ENCODE results near the gene HHLA2. TPM values are rescaled to one million over a fixed set of nuclear protein-coding genes. Genes with fewer than 3 reads are reported as not detected.

Gene HHLA2
- total RNA-seq, 1 donor from 2014 or later = not detected

DNA sequence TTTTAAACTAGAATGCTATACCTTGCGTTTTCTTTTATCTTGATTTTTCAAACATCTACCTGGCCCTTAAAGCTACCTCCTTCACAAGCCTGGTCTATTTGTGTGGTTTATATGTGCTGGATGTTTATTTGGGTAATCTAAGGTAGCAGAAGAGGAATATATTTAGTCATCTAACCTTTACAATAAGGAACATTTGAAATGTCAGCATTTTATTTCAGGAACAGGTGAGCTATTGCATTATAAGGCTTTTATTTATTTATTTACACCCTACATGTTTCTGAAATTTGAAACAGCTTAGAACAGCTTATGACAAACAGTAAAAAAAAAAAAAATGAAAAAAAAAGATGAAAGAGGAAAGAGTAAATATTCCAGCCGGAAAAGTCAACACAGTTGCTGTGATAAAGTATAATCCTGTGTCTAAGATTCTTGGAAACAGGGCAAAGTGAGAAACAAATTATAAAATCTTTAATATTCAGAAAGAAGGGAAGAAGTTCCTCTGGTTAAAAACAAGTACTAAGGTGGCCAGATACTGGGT lies 19.5 kb downstream of the HHLA2 start:
- H3K4me1 Mint-ChIP-seq (ENCODE audit: unreplicated experiment) = no peaks in the 10 kb centered on the region
- no peaks in the 10 kb centered on the region for H3K36me3 Mint-ChIP-seq (ENCODE audit: low read depth, unreplicated experiment)
- H3K27me3 Mint-ChIP-seq (ENCODE audit: unreplicated experiment) = no peaks in the 10 kb centered on the region
- no peak for DNase-seq (ENCODE audit: low spot score)
- TF ChIP-seq, protein P1, sequence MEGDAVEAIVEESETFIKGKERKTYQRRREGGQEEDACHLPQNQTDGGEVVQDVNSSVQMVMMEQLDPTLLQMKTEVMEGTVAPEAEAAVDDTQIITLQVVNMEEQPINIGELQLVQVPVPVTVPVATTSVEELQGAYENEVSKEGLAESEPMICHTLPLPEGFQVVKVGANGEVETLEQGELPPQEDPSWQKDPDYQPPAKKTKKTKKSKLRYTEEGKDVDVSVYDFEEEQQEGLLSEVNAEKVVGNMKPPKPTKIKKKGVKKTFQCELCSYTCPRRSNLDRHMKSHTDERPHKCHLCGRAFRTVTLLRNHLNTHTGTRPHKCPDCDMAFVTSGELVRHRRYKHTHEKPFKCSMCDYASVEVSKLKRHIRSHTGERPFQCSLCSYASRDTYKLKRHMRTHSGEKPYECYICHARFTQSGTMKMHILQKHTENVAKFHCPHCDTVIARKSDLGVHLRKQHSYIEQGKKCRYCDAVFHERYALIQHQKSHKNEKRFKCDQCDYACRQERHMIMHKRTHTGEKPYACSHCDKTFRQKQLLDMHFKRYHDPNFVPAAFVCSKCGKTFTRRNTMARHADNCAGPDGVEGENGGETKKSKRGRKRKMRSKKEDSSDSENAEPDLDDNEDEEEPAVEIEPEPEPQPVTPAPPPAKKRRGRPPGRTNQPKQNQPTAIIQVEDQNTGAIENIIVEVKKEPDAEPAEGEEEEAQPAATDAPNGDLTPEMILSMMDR (IDR thresholded peaks at IDR 0.05; ENCODE audit: unreplicated experiment) = no peak
- no peak overlapping the region for H3K4me3 Mint-ChIP-seq (ENCODE audit: unreplicated experiment)
- no peak overlapping the region for H3K27ac Mint-ChIP-seq (ENCODE audit: unreplicated experiment)
- no peaks in the 10 kb centered on the region for H3K9me3 Mint-ChIP-seq (ENCODE audit: unreplicated experiment)

DNA sequence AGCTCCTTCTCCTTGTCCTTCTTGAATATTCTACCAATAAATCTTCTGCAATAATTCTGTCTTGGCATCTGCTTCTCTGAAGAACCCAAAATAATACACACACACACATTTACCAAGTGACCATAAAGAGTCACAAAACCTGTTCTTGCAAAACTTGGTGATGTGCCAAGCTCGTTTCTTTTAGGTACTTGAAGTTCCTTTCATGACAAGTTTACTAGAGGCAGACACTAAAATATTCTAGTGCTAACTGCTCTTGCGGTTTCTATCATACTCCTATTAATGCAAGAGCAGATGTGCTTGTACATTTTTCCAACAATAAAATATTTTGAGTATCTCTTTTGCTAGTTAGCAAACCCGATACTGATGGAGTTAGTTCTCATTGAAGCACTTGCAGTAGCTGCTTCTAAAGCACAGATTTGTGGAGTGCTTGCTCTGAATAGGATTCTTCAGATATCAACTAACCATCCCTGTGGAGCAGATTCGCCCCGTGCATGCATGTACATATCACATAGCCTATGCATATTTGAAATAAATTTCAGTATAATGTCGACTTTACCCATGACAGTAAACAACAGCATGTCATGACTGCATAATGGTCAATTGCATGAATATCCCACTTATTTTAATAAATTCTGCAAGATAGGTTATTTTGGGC lies 23.2 kb downstream of the HHLA2 start:
- DNase-seq (ENCODE audit: low spot score) = no peak
- no peaks in the 10 kb centered on the region for H3K9me3 Mint-ChIP-seq (ENCODE audit: unreplicated experiment)
- H3K27ac Mint-ChIP-seq (ENCODE audit: unreplicated experiment) = no peak overlapping the region
- no peaks in the 10 kb centered on the region for H3K27me3 Mint-ChIP-seq (ENCODE audit: unreplicated experiment)
- no peaks in the 10 kb centered on the region for H3K36me3 Mint-ChIP-seq (ENCODE audit: low read depth, unreplicated experiment)
- TF ChIP-seq, protein P1 (IDR thresholded peaks at IDR 0.05; ENCODE audit: unreplicated experiment) = no peak
- H3K4me1 Mint-ChIP-seq (ENCODE audit: unreplicated experiment) = no peaks in the 10 kb centered on the region
- H3K4me3 Mint-ChIP-seq (ENCODE audit: unreplicated experiment) = no peak overlapping the region

DNA sequence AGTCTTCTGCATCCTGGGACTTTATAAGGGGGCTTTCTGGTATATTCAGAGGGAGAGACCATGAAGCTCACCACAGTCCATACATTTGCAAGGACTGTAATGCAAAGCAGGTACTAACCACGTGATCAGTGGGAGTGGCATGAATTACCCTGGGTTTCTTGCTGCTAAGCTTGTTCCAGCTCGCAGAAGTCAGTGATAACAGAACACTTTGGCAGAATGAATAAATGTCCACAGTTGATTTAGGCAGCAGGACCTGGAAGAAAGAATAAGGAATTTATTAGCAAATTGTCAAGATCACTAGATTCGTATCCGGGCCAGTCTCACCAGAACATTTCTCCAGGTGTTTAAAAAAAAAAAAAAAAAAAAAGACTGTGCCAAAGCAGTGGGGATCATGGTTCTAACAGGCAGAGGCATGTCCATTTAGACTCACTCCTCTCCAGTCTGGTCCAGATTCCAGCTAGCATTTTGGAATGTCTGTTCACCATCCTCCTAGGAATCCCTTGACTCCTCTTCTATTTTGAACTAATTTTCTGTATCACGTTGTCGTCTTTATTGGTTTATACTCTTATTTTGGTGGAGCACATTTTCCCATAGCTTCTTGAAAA lies 24.5 kb downstream of the HHLA2 start:
- H3K9me3 Mint-ChIP-seq (ENCODE audit: unreplicated experiment) = no peaks in the 10 kb centered on the region
- H3K27ac Mint-ChIP-seq (ENCODE audit: unreplicated experiment) = no peak overlapping the region
- no peaks in the 10 kb centered on the region for H3K4me1 Mint-ChIP-seq (ENCODE audit: unreplicated experiment)
- TF ChIP-seq, protein P1 (IDR thresholded peaks at IDR 0.05; ENCODE audit: unreplicated experiment) = no peak
- no peaks in the 10 kb centered on the region for H3K36me3 Mint-ChIP-seq (ENCODE audit: low read depth, unreplicated experiment)
- DNase-seq (ENCODE audit: low spot score) = no peak
- H3K4me3 Mint-ChIP-seq (ENCODE audit: unreplicated experiment) = no peak overlapping the region
- no peaks in the 10 kb centered on the region for H3K27me3 Mint-ChIP-seq (ENCODE audit: unreplicated experiment)

DNA sequence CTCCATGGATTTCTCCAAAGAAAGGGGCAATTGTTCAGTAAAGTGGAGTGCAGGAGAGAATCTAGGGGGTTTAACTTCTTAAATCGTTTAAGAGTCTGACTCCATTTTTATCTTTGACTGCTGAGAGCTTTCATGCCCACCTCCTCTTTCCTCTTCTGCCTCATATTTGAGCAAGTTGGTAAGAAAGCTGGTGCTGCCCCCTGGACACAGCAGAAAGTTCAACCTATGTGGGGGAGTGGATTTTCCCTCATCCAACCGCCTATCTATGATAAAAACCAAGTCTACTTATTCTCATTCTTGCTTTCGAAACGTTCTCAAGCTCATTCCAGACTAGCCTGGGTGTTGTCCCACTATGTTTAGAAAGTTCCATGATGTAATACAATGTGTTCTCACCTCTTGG lies 26.0 kb downstream of the HHLA2 start:
- H3K36me3 Mint-ChIP-seq (ENCODE audit: low read depth, unreplicated experiment) = no peaks in the 10 kb centered on the region
- no peak overlapping the region for H3K4me3 Mint-ChIP-seq (ENCODE audit: unreplicated experiment)
- no peaks in the 10 kb centered on the region for H3K4me1 Mint-ChIP-seq (ENCODE audit: unreplicated experiment)
- peak; percentile 21 for DNase-seq (ENCODE audit: low spot score)
- H3K9me3 Mint-ChIP-seq (ENCODE audit: unreplicated experiment) = no peaks in the 10 kb centered on the region
- no peak overlapping the region for H3K27ac Mint-ChIP-seq (ENCODE audit: unreplicated experiment)
- H3K27me3 Mint-ChIP-seq (ENCODE audit: unreplicated experiment) = no peaks in the 10 kb centered on the region
- TF ChIP-seq, protein P1 (IDR thresholded peaks at IDR 0.05; ENCODE audit: unreplicated experiment) = no peak

DNA sequence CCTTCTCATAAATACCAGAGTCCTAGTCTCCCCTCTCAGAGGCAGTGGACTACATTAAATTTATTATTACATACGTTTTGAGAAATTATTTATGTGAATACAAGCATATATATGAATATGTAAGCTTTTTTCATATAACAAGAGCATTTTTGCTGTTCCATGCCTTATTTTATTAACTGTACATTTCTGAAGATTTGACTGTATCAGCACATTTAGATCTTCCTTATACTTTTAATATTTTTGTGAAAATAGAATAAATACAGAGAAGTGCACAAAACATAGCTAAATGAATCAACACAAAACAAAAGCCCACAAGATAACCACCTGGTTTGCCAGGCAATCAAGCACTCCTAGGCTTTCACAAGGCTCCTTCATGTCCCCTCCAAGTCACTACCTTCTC lies 27.8 kb downstream of the HHLA2 start:
- no peaks in the 10 kb centered on the region for H3K36me3 Mint-ChIP-seq (ENCODE audit: low read depth, unreplicated experiment)
- H3K27me3 Mint-ChIP-seq (ENCODE audit: unreplicated experiment) = no peaks in the 10 kb centered on the region
- TF ChIP-seq, protein P1 (IDR thresholded peaks at IDR 0.05; ENCODE audit: unreplicated experiment) = no peak
- no peak overlapping the region for H3K4me3 Mint-ChIP-seq (ENCODE audit: unreplicated experiment)
- H3K4me1 Mint-ChIP-seq (ENCODE audit: unreplicated experiment) = no peaks in the 10 kb centered on the region
- no peak for DNase-seq (ENCODE audit: low spot score)
- H3K9me3 Mint-ChIP-seq (ENCODE audit: unreplicated experiment) = no peaks in the 10 kb centered on the region
- no peak overlapping the region for H3K27ac Mint-ChIP-seq (ENCODE audit: unreplicated experiment)
